ENCODE results near the gene KAT7. TPM values are rescaled to one million over a fixed set of nuclear protein-coding genes. Genes with fewer than 3 reads are reported as not detected.
A peak's percentile ranks its signal among the peaks of the same experiment; 100 is the strongest.

The KAT7 gene
- total and polyA plus RNA-seq, 10 of the 15 experiments (the other 5 are each of a cell fraction or from before 2014, with no cell fraction given) = 6.6 to 45.8 (median 26.3) TPM

DNA sequence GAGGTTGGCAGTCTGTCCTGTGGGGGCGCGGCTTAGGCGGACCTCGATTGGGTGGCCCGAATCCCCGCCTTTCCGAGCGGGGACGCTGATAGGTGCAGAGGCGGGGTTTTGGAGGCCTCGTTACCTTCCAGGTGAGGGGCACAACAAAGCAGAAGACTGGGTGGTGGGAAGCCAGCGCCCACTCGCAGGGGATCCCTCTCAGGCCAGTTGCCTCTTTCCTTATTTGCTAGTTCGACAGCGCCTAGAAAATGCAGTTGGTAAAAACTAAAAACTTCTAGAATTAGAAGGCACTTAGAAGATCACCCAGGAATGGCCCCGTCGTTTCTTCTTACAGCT, 730 bp downstream of the KAT7 start:
- H3K27ac ChIP-seq (ENCODE audit: control insufficient read depth, insufficient read depth) = no peak overlapping the region
- ChIA-PET SMC1A (ENCODE audit: uncharacterized antibody, unreplicated experiment) (interaction anchor here (1.8 to 4.0 kb wide), 2 partner anchors 16 to 80 kb away, joined by 8 to 25 read pairs; partner anchors contain the start of gene SLC35B1), CTCF (interaction anchor here (1.0 to 3.9 kb wide), 2 partner anchors 41 to 80 kb away, joined by 3 to 34 read pairs; partner anchors contain the start of gene SLC35B1), POLR2A (interaction anchor here (1.9 to 3.0 kb wide), 2 partner anchors 25 to 81 kb away, joined by 7 to 27 read pairs; partner anchors contain the start of genes FAM117A and SLC35B1), RAD21 (ENCODE audit: unreplicated experiment) (no interaction called here)
- H2AFZ ChIP-seq (ENCODE audit: control insufficient read depth, low read depth, low read length) = no peak overlapping the region
- H4K20me1 ChIP-seq (ENCODE audit: control insufficient read depth, insufficient read depth) = no peaks in the 10 kb centered on the region
- DNase-seq (ENCODE audit: low read depth, low spot score) (no peak), FAIRE-seq (no peak), ATAC-seq (no peak)
- no peaks in the 10 kb centered on the region for H3K27me3 ChIP-seq (replicated peaks in 1 of 2; ENCODE audit: control insufficient read depth in 2 of 2, insufficient read depth in 2 of 2, low read length in 1 of 2)
- WGBS (ENCODE audit: insufficient coverage, insufficient replicate concordance, low lambda C conversion rate, missing lambda C conversion rate) = 21% methylated on average over 17 of the region's 17 CpGs
- H3K79me2 ChIP-seq (ENCODE audit: control insufficient read depth, insufficient read depth, low read length) = peaks cover 38% of the 10 kb centered on the region
- TF ChIP-seq STAT1 (conservative IDR thresholded peaks at IDR 0.05) = 0 out of 2 replicates have a peak, but pooled peaks have one; percentile 1
- peak; percentile 81 for TF ChIP-seq SIN3A (IDR thresholded peaks at IDR 0.05; ENCODE audit: low read depth, low read length)
- TF ChIP-seq, protein P1, sequence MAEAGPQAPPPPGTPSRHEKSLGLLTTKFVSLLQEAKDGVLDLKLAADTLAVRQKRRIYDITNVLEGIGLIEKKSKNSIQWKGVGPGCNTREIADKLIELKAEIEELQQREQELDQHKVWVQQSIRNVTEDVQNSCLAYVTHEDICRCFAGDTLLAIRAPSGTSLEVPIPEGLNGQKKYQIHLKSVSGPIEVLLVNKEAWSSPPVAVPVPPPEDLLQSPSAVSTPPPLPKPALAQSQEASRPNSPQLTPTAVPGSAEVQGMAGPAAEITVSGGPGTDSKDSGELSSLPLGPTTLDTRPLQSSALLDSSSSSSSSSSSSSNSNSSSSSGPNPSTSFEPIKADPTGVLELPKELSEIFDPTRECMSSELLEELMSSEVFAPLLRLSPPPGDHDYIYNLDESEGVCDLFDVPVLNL (IDR thresholded peaks at IDR 0.05; ENCODE audit: low read depth, low read length) = peak; percentile 53; the same call in 1 of the 2 replicates
- TF ChIP-seq FOXK2 (IDR thresholded peaks at IDR 0.05) = peak; percentile 43; the same call in 1 of the 2 replicates
- no peak for TF ChIP-seq TBL1XR1 (IDR thresholded peaks at IDR 0.05; ENCODE audit: low read depth, low read length)
- TF ChIP-seq RFX5 (IDR thresholded peaks at IDR 0.05; ENCODE audit: low read depth, low read length) = peak; percentile 82; the same call in 1 of the 2 replicates
- no peak for TF ChIP-seq ZNF24 (IDR thresholded peaks at IDR 0.05)
- no peaks in the 10 kb centered on the region for H3K9me3 ChIP-seq (replicated peaks; ENCODE audit: control insufficient read depth, insufficient read depth, low read length)
- H3K4me2 ChIP-seq (ENCODE audit: control insufficient read depth, insufficient read depth) = peak overlapping the region; percentile 73
- H3K36me3 ChIP-seq (ENCODE audit: control insufficient read depth in 2 of 2, insufficient read depth in 2 of 2, low read length in 1 of 2) = peaks cover 0 to 14% of the 10 kb centered on the region in 2 experiments; a peak in 3 of 4 replicates
- BruUV-seq (replicated peaks) = no TSS peak
- intact Hi-C loops (cut with micrococcal nuclease; ENCODE audit: unreplicated experiment) (loop anchor here (2.0 kb wide), 2 partner anchors 42 to 446 kb away; no protein-coding TSS in a partner anchor), in situ Hi-C loops (cut with MboI) (loop anchor here (5.0 kb wide), 2 partner anchors 82 to 217 kb away; partner anchors contain the start of gene SLC35B1)
- H3K4me3 ChIP-seq = peak overlapping the region; percentile 69
- H3K4me1 ChIP-seq (ENCODE audit: control insufficient read depth, insufficient read depth, low read length) = peaks cover 6% of the 10 kb centered on the region
- no peak overlapping the region for H3K9ac ChIP-seq (ENCODE audit: control insufficient read depth, insufficient read depth, low read length)

Data from GM12878 (cell line).